ENCODE measurements around the gene CNTNAP2.

DNA sequence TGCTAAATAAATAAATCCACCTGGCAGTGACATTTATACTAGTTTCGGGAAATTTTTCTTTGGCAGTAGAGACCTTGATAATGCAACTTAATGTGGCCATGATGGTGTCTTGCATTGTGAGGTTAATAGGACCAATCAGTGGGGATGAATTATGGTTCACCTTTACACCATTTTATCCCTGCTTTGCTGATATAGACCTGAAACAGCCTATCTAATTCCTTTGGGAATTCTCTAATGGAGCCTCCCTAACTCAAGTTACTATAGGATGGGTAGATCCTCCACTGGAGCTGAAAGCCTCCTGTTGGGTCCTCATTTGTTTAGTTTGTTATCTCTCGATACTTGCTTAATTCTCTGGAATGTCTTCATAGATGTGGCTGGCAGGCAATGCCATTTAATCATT lies 276.7 kb downstream of the CNTNAP2 start:
- TF ChIP-seq, protein P1, sequence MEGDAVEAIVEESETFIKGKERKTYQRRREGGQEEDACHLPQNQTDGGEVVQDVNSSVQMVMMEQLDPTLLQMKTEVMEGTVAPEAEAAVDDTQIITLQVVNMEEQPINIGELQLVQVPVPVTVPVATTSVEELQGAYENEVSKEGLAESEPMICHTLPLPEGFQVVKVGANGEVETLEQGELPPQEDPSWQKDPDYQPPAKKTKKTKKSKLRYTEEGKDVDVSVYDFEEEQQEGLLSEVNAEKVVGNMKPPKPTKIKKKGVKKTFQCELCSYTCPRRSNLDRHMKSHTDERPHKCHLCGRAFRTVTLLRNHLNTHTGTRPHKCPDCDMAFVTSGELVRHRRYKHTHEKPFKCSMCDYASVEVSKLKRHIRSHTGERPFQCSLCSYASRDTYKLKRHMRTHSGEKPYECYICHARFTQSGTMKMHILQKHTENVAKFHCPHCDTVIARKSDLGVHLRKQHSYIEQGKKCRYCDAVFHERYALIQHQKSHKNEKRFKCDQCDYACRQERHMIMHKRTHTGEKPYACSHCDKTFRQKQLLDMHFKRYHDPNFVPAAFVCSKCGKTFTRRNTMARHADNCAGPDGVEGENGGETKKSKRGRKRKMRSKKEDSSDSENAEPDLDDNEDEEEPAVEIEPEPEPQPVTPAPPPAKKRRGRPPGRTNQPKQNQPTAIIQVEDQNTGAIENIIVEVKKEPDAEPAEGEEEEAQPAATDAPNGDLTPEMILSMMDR (IDR thresholded peaks at IDR 0.05; ENCODE audit: borderline replicate concordance, extremely low read depth, low read length, poor library complexity, severe bottlenecking) = no peak
- no peak for TF ChIP-seq EZH2 (IDR thresholded peaks at IDR 0.05; ENCODE audit: borderline replicate concordance, low read depth, low read length, severe bottlenecking)
